Forelimb muscle (tissue), 1 donor: Measurements from ENCODE around the gene HOXC11. TPM values are rescaled to one million over a fixed set of nuclear protein-coding genes. Genes with fewer than 3 reads are reported as not detected.

Source experiments
- DNase-seq: peaks from one replicate; pipeline ENCODE4 v3.0.0-alpha.2; 2013; ENCODE audit warnings: low read depth
- polyA plus RNA-seq: library from polyadenylated mRNA; unstranded; fragments of 120-200 nt; gene quantifications from one replicate; pipeline ENCODE4 v1.2.1, GENCODE V29; 2013; ENCODE audit not compliant: insufficient read length

HOXC11 gene
- polyA plus RNA-seq, 1 donor, result not detected

DNA sequence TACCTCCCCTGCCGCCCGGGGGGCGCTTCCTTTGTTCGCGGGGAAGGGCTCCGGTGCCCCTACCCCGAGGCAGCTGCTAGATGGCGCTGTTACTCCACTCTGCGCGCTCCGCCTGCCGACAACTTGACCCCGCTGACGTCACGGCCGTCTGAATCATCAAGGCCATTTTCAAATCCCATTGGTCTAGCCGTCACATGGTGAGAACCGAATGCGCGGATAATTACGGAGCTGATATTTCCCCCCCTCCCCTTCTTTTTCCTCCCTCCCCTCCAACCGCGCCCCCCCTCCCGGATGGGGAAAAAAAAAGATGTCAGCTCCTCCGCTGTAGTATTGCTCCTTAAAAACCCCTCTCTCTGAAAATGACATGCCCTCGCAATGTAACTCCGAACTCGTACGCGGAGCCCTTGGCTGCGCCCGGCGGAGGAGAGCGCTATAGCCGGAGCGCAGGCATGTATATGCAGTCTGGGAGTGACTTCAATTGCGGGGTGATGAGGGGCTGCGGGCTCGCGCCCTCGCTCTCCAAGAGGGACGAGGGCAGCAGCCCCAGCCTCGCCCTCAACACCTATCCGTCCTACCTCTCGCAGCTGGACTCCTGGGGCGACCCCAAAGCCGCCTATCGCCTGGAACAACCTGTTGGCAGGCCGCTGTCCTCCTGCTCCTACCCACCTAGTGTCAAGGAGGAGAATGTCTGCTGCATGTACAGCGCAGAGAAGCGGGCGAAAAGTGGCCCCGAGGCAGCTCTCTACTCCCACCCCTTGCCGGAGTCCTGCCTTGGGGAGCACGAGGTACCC is 12.2 kb downstream of the HOXC11 start, which contains the start of gene HOXC10:
Gene HOXC10 (plus strand): TSS at position 246 of the 791 bp plus-strand sequence. CDS start 114 bp downstream, at position 360.
- DNase-seq, result peak; percentile 57

DNA sequence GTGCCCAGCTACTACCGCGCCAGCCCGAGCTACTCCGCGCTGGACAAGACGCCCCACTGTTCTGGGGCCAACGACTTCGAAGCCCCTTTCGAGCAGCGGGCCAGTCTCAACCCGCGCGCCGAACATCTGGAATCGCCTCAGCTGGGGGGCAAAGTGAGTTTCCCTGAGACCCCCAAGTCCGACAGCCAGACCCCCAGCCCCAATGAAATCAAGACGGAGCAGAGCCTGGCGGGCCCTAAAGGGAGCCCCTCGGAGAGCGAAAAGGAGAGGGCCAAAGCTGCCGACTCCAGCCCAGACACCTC is 12.7 kb downstream of the HOXC11 start:
- DNase-seq, result no peak

DNA sequence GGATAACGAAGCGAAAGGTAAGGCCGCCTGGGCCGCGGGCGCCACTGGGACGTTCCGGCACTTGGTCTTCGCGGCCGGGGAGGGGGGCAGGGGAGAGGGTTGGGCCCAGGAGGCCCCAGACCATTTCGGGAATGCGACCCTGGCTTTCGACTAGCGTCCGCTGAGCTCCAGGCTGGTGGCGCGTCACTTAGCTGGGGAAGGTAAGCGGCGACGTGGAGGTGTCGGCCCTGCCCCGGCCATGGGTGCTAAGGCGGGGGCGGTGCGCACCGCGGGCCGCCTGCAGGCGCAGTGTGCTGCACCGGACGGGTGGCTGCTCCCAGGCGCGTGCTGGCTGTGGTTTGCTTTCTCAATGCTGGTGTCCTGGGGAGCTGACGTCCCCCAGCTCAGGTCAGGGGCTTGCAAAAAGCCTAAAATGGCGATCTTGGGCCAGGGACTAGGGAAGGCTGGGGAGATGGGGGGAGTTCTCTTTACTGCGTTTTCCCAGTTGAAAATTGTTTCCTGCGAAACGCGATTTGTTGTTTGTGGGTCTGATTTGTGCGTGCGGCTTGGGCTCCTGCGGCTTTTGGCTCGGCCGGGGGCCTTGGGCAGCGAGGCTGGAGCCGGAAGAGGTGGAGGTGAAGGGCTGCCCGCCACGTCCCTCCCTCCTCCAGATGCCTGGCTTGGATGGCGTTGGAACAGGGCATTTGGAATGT is 13.2 kb downstream of the HOXC11 start:
- DNase-seq, result no peak

DNA sequence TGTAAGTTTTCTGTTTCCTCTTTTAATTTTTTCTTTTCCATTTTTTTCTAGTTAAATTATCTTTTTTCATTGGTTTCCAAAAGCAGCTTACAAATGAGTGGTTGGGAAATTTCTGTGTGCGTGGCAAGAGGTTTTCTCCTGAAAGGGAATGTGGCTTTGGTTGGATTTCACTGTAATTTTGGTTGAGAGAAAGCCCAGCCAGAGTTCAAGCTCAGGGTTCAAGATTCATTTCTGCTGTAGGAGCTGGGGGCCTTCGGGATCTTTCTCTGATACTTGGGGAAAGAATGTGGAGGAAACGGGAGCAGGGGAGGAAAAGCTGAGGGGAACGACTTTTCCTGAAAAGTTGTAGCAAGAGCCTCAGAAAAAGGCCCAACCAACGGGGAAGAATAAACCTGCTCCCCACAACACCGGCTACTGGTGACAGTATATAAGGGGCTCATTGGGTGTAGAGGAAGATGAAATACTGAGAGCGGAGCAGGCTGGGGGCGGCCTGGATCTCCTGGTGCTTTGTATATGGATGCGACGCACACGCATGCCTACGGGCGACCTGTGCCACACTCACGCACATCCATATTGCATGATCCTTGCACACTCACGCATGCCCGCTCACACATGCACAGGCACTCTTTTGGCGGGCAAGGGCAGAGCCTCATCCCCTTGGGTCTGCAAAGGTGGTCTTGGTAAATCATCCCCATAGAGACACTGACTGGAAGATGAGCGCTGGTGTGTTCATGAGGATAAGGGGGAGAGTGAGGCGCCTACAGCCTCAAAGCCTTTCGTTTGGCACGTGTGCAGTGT is 14.0 kb downstream of the HOXC11 start:
- no peak for DNase-seq

DNA sequence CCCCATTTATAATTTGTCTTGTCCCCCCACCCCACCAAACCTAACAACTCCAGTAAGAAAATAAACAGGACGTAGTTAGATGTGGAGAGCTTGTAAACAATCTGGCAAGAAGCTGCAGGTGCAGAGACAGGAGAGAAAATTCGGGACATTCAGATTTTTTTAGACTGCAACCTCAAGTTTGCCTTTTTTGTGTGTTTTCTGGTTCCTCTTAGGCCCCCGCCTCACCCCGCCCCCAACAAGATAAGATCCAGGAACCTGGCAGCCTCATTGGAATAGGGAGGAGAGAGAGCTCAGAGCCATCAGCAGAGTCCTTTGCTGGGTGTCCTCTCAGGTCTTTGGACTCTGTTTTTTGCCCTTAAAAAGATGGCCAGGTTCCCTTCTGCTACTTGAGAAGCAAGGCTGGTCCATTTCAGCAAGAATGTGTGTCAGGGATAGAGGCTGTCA is 14.9 kb downstream of the HOXC11 start:
- no peak for DNase-seq

DNA sequence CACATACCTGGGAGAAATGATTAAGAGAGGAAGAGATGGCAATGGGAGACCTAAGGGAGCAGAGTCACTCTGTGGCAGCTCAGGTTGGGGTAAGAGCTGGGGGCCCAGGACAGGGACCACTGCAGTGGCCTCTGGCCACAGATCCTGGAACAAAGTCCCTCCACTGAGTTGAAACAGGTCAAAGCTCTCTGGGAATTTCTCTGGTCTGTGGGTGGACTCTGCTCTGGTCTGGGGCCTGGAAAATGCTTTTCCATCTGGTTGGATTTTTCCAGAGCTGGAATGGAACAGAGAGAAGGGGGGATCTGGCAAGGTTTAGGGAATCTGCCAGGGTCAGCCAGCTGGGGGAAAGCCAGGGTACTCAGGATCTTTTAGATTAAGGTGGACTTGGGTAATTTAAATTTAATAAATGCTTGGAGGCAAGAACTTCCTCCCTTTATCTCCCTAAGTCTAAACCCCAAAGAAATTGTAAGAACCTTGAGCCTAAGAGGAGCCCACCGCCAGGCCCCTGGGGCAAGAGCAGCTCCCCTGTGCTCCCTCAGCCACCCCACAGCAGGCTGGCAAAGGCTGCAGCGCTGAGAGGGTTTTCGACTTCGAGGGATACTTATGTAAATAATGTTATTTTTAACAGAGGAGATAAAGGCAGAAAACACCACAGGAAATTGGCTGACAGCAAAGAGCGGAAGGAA is 15.8 kb downstream of the HOXC11 start:
- no peak for DNase-seq

DNA sequence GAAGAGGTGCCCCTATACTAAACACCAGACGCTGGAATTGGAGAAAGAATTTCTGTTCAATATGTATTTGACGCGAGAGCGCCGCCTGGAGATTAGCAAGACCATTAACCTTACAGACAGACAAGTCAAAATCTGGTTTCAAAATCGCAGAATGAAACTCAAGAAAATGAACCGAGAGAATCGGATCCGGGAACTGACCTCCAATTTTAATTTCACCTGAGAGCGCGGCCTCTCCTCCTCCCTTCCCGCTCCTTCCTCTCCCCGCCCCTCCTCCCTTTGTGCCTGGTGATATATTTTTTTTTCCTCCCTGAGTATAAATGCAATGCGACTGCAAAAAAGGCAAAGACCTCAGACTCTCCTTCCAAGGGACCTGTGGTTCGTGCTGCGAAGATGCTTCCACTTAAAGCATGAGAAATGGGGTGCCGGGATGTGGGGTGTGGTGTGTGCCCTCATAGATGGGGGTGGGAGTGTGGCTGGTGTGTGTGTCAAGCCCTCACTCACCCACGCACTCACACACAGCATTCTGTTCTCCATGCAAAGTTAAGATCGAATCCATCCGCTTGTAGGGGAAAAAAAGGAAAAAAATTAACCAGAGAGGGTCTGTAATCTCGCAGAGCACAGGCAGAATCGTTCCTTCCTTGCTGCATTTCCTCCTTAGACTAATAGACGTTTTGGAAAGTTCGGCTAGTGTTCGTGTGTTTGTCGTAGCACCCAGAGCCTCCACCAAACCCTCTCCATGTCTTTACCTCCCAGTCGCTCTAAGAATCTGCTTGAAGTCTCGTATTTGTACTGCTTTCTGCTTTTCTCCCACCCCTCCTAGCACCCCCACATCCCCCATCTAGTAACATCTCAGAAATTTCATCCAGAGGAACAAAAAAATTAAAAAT is 16.5 kb downstream of the HOXC11 start:
- DNase-seq, result no peak

DNA sequence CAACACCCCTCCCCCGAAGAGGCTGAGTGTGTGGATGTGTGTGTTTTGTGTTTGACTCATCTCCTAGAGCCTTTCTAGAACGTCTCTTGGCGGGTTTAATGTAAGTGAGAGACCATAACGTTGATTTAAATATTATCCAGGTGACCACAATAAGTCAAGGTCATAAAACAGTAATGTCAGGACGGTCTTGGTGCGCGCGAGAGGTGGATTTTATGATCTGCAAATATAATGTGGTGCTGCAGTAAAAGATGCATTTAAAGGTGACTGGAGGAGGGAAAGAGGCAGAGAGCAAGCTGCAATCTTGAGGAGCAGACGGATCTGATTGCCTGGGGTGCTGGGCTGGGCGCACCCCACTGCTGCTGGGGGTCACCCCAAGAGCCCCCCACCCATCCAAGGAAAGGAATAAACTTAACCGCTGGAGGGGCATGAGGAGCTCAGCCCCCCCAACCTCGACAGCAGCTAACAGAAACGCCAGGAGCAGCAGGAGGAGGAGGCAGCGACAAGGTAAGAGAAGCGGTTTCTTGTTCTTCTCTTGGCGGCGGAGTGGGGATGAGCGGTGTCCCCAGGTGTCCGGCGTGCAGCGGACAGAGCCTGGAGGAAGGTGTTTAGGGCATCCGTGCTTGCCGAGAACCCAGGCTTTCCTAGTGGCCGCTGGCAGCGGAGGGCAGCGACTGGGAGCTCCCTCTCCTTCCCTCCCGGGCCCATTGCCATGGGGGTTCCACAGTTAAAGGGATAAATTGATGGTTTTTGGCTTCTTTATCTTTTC is 17.6 kb downstream of the HOXC11 start:
- DNase-seq, result no peak

DNA sequence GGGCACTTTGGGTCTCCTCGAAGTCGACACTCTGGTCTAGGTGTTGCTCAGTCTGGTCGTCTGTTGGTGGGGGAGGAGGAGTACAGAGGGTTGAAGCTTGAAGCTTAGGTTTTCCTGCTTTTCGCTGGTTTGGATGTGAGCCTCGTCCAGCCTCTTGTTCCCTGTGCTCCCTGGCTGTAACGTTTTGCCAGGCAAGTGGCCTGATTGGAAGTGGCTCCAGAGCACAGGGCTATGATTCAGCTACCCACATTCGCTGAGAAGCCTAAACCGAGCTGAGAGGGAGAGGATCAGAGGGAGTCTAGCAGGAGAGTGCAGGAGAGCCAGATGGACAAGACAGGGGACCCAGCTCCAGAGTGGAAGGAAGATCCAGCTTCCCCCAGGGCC is 18.1 kb downstream of the HOXC11 start:
- no peak for DNase-seq

DNA sequence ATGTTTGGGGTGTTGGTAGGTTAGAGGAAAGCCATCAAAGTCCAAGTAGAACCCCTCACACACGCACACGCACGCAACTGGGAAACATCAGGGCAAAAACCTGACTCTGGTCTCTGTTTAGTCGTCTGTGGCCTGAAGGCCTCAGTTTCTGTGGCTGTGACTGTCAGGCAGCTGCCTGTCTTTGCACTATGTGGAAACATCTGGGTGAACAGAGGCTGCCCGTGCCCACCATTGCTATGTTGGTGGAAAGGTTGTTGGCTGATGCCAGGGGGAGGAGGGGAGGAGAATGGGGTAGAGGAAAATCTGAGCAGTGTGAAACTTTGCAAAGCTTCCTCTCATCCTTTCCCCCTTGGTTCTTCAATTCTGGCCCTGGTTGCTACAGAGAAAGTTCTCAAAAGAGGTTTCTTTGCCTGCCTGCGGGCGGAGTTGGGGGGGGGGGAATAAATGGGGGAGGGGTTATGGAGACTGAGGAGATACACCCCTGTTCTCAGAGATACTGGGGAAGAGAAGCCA is 19.5 kb downstream of the HOXC11 start:
- no peak for DNase-seq

DNA sequence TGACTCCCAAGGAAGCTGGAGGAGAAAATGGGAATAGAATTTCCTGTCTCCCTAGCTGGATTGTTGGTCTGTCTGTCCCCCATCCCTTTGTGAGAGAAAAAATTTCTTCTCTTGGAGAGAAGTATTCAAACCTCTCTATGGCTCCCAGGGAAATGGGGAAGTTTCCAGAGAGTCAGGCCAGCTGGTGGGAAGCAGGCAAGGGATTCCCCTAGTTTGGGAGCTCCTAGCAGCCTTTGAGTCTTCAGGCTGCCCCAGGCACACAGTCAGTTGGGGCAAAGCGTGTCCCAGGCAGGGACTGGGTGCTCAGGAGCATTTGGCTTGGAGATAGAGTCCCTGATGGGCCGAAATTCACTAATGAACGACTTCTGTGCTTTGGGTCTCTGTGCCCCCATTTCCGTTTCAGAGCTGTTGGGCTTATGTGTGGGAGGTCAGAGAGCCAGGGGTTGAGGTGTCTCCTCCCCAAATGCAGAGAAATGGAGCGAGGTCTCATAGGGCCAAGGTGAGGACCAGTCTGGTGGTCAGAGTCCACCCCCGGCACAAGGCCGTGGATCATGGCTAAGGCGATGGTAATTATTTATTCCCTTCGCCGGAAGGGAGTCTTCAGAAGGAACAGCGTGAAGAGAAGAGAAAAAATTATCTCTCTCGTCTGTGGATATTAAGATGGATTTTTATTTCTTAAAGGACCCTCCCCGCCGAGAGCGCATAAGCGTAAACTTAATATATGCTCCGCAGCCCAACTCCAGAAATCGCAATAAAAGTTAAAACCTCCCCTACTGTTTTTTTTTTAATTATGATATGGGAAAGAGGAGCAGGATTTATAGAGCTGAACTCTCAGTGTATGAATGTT is 20.5 kb downstream of the HOXC11 start:
- no peak for DNase-seq

DNA sequence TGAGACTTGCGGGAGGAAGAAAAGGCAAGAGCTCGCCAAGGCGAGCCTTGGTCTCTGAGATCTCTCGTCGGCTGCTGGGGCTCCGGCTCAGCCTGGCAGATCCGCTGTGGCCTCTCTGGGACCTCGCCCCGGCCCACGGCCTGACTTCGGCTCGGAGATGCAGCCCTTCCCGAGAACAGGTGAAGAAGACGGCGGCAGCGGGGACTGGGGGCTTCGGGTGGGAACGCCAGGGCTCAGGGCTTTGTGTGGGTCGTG is 21.0 kb downstream of the HOXC11 start:
- DNase-seq, result no peak

DNA sequence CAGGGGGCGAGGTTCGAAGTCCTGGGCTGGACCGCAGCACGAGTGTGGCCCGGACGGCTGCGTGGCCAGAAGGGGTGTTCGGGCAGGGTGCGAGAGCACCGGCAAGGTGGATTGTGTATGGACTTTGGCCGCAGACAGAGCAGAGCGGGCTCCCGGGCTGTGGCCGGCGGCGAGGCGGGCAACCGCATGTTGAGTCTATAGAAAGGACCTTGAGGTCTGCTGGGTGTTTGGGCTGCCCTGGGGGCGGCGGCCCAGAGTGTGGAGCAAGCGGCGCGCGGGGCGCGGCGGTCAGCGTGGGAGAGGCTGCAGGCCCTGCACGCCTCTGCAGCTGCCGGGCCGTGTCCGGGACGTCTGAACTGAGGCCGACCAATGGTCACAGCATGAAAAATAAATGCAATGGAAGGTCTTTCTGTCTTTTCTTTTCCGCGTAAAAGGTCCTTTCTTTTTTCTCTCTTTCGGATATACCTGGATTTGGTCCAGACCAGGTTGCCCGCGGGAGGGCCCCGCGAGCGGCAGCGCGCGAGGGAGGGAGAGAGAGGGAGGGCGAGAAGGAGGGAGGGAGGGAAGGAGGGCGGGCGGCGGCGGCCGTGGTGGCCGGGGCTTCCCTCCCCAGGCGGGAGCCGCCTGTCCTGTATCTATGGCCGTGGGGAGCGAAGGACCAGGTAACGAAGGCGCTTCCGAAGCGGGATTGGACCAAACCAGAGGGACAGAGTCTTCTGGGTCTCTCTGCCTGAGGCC is 21.5 kb downstream of the HOXC11 start:
- DNase-seq, result no peak

DNA sequence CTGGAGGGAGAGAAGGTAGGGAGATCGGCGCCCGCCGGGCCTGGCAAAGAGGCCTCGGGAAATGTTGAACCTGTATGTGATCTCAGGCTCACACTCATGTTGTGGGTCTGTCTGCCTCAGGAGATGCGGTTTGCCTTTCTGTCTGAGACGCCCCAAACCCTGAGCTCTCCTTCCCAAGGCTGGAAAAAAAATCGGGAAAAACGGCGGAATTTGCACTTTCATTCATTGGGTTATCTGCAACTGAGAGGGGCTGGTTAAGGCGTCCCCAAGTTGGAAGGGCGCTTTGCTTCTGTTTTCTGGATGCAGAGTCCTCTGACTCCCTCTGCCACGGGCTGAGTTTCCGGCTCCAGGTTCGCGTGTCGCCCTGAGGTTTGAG is 22.1 kb downstream of the HOXC11 start:
- DNase-seq, result no peak

DNA sequence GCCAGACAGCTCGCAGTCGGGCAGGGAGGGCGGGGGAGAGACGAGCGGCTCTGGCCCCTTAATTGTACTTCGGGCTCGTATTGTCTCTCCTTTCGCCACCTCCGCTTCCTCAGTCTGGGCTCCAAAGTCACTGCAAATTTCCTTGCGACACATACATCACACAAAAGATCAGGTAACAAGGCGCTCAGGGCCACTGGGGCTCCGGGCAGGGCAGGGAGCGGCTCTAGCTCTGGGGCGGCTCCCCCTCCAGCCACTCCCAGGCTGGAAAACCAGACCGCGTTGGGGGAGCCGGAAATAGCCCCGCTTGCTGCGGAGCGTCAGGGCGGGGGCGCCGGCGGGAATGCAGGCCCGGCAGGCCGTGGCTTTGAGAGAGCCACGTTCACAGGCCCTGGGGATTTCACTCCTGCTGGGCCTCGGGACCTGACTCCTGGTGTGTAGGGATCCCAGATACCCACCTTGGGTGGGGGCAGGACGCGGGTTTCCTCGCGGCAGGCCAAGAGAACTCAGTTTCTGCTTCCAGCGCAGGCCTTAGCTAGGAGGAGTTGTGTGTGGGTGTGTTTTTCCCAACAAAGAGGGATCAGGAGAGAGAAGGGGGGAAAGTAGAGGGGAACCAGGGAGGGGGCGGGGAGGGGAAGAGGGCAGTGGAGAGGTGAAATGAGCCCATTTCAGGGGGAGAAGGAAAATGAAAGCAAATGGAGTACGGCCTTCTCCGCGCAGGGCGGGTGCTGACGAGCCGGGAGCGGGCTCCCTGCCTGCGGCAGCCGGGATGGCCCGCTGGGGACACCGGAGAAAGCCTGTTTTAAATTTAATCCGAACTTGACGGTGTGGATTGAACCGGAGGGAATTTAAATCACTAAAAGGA is 22.7 kb downstream of the HOXC11 start:
- no peak for DNase-seq

DNA sequence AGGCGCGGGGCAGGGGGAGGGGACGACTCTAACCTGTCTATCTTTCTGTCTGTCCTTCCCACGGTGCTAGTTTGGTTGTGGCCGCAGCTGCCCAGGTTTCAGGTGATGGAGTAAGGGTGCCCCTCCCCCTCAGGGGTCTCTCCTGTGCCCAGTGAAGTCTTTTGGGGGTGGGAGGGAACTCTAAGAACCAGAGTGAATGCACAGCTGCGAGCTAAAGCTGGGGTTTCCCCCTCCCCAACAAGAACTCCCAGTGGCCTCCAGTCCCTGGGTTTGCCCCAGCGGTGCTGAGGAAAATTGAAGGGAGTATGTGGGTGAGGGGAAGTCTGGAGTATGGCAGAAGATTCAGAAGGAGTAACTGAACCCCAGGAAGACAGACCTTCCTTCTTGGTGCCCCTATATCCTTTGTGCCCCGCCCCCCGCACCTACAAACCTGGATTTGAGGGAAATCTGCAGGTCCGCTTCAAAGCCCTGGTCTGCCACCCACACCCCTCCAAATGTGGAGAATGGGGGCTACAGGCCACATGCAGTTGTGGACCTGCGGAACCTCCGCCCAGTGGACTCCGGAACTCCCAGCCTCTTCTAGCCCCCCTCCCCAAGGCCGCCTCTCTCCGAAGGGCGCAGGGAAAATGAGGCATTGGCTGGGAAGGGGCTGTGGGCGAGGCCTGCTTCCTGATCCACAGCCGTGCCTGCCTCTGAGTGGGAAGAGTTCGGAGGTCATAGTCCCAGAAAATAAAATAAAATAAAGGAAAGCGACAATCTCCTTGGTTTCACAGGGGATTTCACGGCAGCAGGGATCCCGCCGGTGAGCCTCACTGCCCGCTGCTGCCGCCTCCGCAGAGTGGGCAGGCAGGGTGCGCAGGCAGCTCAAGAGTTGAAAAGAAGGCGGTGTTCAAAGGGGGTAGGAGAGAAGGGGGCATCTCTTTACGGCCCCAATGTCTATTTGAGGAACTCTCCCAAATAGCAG is 23.6 kb downstream of the HOXC11 start:
- DNase-seq, result no peak
